HCT116 (cell line): Measurements from ENCODE around the gene CAPN13. TPM values are rescaled to one million over a fixed set of nuclear protein-coding genes. Genes with fewer than 3 reads are reported as not detected.

ENCODE experiments used
- ATAC-seq: fragments of 200-7000 bp; cut with Tn5 transposase; 2 replicates; pipeline ENCODE4 v1.9.1; 2020; ENCODE audit warnings: mild to moderate bottlenecking, moderate library complexity
- BruUV-seq: library from RNA; stranded (reverse); fragments of 400-500 nt; replicated peaks from 2 replicates; lab custom pipeline; 2021; lab: Mats Ljungman, UMichigan
- CTCF ChIA-PET: fragments of 300-600 bp; sonication (Branson Sonifier 250); formaldehyde crosslinking; loops from one replicate; lab custom pipeline; 2021; ENCODE audit warnings: antibody characterized with exemption; lab: Charles Lee
- POLR2A ChIA-PET: fragments of 300-600, 350-600 bp; sonication (Branson Sonifier 250); formaldehyde crosslinking; loops from one replicate; lab custom pipeline; 2021; ENCODE audit warnings: antibody characterized with exemption; lab: Charles Lee
- RAD21 ChIA-PET, 2 experiments: fragments of 300-600 bp; sonication (Branson Sonifier 250); formaldehyde crosslinking; loops; one replicate each; lab custom pipeline; 2023; ENCODE audit warnings: low total read pairs in 2 of 2; ENCODE audit not compliant: uncharacterized antibody in 2 of 2, unreplicated experiment in 2 of 2, low non-redundant PET in 1 of 2; lab: Charles Lee
- DNase-seq: peaks from one replicate; pipeline ENCODE4 v3.0.0-alpha.2; 2010; ENCODE audit warnings: low read depth, low spot score
- H2AFZ ChIP-seq: fragments of 200-600 bp; shearing (Covaris generic), sonication (generic); 2 replicates; pipeline ENCODE4 v1.6.1; 2017; ENCODE audit warnings: low read depth, mixed run types, mixed read lengths, antibody characterized with exemption, low read length; ENCODE audit not compliant: poor library complexity, severe bottlenecking
- H3K27ac ChIP-seq: 2 replicates; pipeline ENCODE4 v1.5.1; 2012; ENCODE audit warnings: low read depth, low read length
- H3K27me3 ChIP-seq: fragments of 200-600 bp; sonication (generic); 2 replicates; pipeline ENCODE4 v1.6.1; 2016; ENCODE audit warnings: mixed run types, low read length, mixed read lengths; ENCODE audit not compliant: insufficient read depth
- H3K36me3 ChIP-seq, 2 experiments: fragments of 200-500 bp in 1 of 2; fragments of 200-600 bp in 1 of 2; sonication (Bioruptor generic) in 1 of 2; sonication (generic) in 1 of 2; 2 replicates each; pipeline versions ENCODE4 v1.5.1 to v1.6.1; 2014 to 2016; ENCODE audit warnings: low read length in 2 of 2, inconsistent platforms in 1 of 2, mixed read lengths in 1 of 2, mixed run types in 1 of 2; ENCODE audit not compliant: insufficient read depth in 2 of 2, control insufficient read depth in 1 of 2
- H3K4me1 ChIP-seq, 2 experiments: fragments of 200-600 bp in 1 of 2; sonication (generic) in 1 of 2; 2 replicates each; pipeline versions ENCODE4 v1.5.1 to v1.6.1; 2012 to 2017; ENCODE audit warnings: low read length in 2 of 2, inconsistent platforms in 1 of 2, mild to moderate bottlenecking in 1 of 2, mixed read lengths in 1 of 2, mixed run types in 1 of 2, moderate library complexity in 1 of 2; ENCODE audit not compliant: insufficient read depth in 2 of 2, control insufficient read depth in 1 of 2
- H3K4me2 ChIP-seq: fragments of 200-600 bp; sonication (generic); 2 replicates; pipeline ENCODE4 v1.6.1; 2017; ENCODE audit warnings: mixed run types, low read length, mixed read lengths
- H3K4me3 ChIP-seq, 2 experiments: fragments of 200-600 bp in 1 of 2; sonication (generic) in 1 of 2; replicated peaks in 1 of 2; 2 replicates each; pipeline ENCODE4 v1.5.1; 2011 to 2016; ENCODE audit warnings: low read length in 2 of 2, control low read depth in 1 of 2, low read depth in 1 of 2, mild to moderate bottlenecking in 1 of 2, mixed read lengths in 1 of 2, mixed run types in 1 of 2
- H3K79me2 ChIP-seq: fragments of 200-600 bp; sonication (generic); 2 replicates; pipeline ENCODE4 v1.6.1; 2017; ENCODE audit warnings: mild to moderate bottlenecking, mixed run types, low read length, moderate library complexity, mixed read lengths; ENCODE audit not compliant: insufficient read depth
- H3K9ac ChIP-seq: fragments of 200-600 bp; sonication (generic); 2 replicates; pipeline ENCODE4 v1.6.1; 2016; ENCODE audit warnings: low read length, mixed read lengths
- H3K9me2 ChIP-seq: fragments of 200-600 bp; sonication (generic), shearing (Covaris generic); 2 replicates; pipeline ENCODE4 v1.6.1; 2017; ENCODE audit warnings: mixed run types, mild to moderate bottlenecking, moderate library complexity; ENCODE audit not compliant: insufficient read depth
- H3K9me3 ChIP-seq, 2 experiments: fragments of 200-500 bp in 1 of 2; fragments of 200-600 bp in 1 of 2; sonication (Bioruptor generic) in 1 of 2; sonication (generic) in 1 of 2; 2 replicates each; pipeline ENCODE4 v1.6.1; 2014 to 2017; ENCODE audit warnings: low read length in 2 of 2, mixed read lengths in 2 of 2, inconsistent platforms in 1 of 2, low read depth in 1 of 2, mild to moderate bottlenecking in 1 of 2, mixed run types in 1 of 2, moderate library complexity in 1 of 2; ENCODE audit not compliant: control insufficient read depth in 1 of 2, insufficient read depth in 1 of 2
- H4K20me1 ChIP-seq: fragments of 200-600 bp; sonication (generic), shearing (Covaris generic); 2 replicates; pipeline ENCODE4 v1.6.1; 2017; ENCODE audit warnings: mixed run types, mild to moderate bottlenecking, moderate library complexity; ENCODE audit not compliant: insufficient read depth
- ATF3 ChIP-seq: IDR thresholded peaks from 2 replicates; pipeline ENCODE4 v1.6.1; 2012
- CBX3 ChIP-seq: IDR thresholded peaks from 2 replicates; pipeline ENCODE4 v1.6.1; 2012; ENCODE audit warnings: low read depth
- CTCF ChIP-seq, 3 experiments: fragments of 200-600 bp in 1 of 3; sonication (generic) in 1 of 3; IDR thresholded peaks in 2 of 3; conservative IDR thresholded peaks in 1 of 3; 2 replicates each; pipeline ENCODE4 v1.5.1; 2012 to 2017; ENCODE audit warnings: low read depth in 2 of 3, low read length in 2 of 3, antibody characterized with exemption in 1 of 3, borderline replicate concordance in 1 of 3, control low read depth in 1 of 3, mild to moderate bottlenecking in 1 of 3, mixed read lengths in 1 of 3, mixed run types in 1 of 3, moderate library complexity in 1 of 3; ENCODE audit not compliant: insufficient read depth in 1 of 3
- EGR1 ChIP-seq: IDR thresholded peaks from 2 replicates; pipeline ENCODE4 v1.6.1; 2012; ENCODE audit warnings: low read depth
- ELF1 ChIP-seq: IDR thresholded peaks from 2 replicates; pipeline ENCODE4 v1.6.1; 2012; ENCODE audit warnings: low read depth, borderline replicate concordance
- EZH2 ChIP-seq: fragments of 200-600 bp; sonication (generic); IDR thresholded peaks from 2 replicates; pipeline ENCODE4 v1.6.1; 2017; ENCODE audit warnings: antibody characterized with exemption, mixed run types
- EZH2phosphoT487 ChIP-seq: fragments of 200-600 bp; IDR thresholded peaks from 2 replicates; pipeline ENCODE4 v1.6.1; 2018; ENCODE audit warnings: antibody characterized with exemption, borderline replicate concordance
- FOSL1 ChIP-seq: IDR thresholded peaks from 2 replicates; pipeline ENCODE4 v1.6.1; 2012; ENCODE audit warnings: low read depth
- JUND ChIP-seq: IDR thresholded peaks from 2 replicates; pipeline ENCODE4 v1.6.1; 2012
- MAX ChIP-seq: IDR thresholded peaks from 2 replicates; pipeline ENCODE4 v1.6.1; 2012
- POLR2A ChIP-seq: IDR thresholded peaks from 2 replicates; pipeline ENCODE4 v1.7.0; 2011; ENCODE audit warnings: borderline replicate concordance; ENCODE audit not compliant: insufficient read depth, insufficient read length; ENCODE audit errors: extremely low read depth
- RAD21 ChIP-seq: IDR thresholded peaks from 2 replicates; pipeline ENCODE4 v1.6.1; 2012; ENCODE audit warnings: low read depth, mild to moderate bottlenecking
- REST ChIP-seq: IDR thresholded peaks from 2 replicates; pipeline ENCODE4 v1.6.1; 2012; ENCODE audit warnings: low read depth
- SIN3A ChIP-seq: IDR thresholded peaks from 2 replicates; pipeline ENCODE4 v1.6.1; 2012; ENCODE audit warnings: low read depth
- SP1 ChIP-seq: IDR thresholded peaks from 2 replicates; pipeline ENCODE4 v1.6.1; 2012; ENCODE audit warnings: low read depth
- SRF ChIP-seq: IDR thresholded peaks from 2 replicates; pipeline ENCODE4 v1.6.1; 2012; ENCODE audit warnings: low read depth
- YY1 ChIP-seq: IDR thresholded peaks from 2 replicates; pipeline ENCODE4 v1.6.1; 2011; ENCODE audit warnings: low read length, low read depth, moderate library complexity, mild to moderate bottlenecking; ENCODE audit not compliant: insufficient replicate concordance; ENCODE audit errors: extremely low read depth
- ZBTB33 ChIP-seq: IDR thresholded peaks from 2 replicates; pipeline ENCODE4 v1.6.1; 2011; ENCODE audit warnings: mild to moderate bottlenecking, low read length, moderate library complexity; ENCODE audit not compliant: insufficient replicate concordance; ENCODE audit errors: extremely low read depth
- ZFX ChIP-seq: fragments of 450-650 bp; IDR thresholded peaks from 2 replicates; pipeline ENCODE4 v1.6.1; 2017
- intact Hi-C: fragments of 100-400 bp; cut with micrococcal nuclease; formaldehyde crosslinking; loops from 2 replicates; pipeline ENCODE4 v1.10.0; 2022
- total RNA-seq: library from RNA; stranded (reverse); gene quantifications from one replicate; pipeline ENCODE4 v1.2.1, GENCODE V29; 2021; ENCODE audit not compliant: unreplicated experiment

CAPN13 gene
- total RNA-seq, 1 experiment from 2014 or later = 0.25 TPM

- POLR2A ChIA-PET = no interaction called here
- RAD21 ChIA-PET = no interaction called here
Measured at GRCh38 chr2:30776831-30777635, 30.2 kb downstream of the CAPN13 start.

More at GRCh38 chr2:30776831-30777635, 30.2 kb downstream of the CAPN13 start:
- DNase-seq = no peak
- Histone ChIP-seq H3K79me2 (no peaks in the 10 kb centered on the region), H3K36me3 (no peaks in the 10 kb centered on the region), H2AFZ (no peak overlapping the region), H3K9me3 (no peaks in the 10 kb centered on the region), H3K9me2 (no peaks in the 10 kb centered on the region), H3K9ac (no peak overlapping the region), H4K20me1 (no peaks in the 10 kb centered on the region; the same call in 1 of the 2 replicates), H3K27ac (no peak overlapping the region), H3K4me2 (no peak overlapping the region), H3K4me3 (no peak overlapping the region), H3K4me1 (no peaks in the 10 kb centered on the region), H3K27me3 (peaks cover 42% of the 10 kb centered on the region)
- no peak for TF ChIP-seq YY1
- no peak for TF ChIP-seq EZH2
- TF ChIP-seq CBX3 = no peak
- no peak for TF ChIP-seq ATF3
- no peak for TF ChIP-seq EZH2phosphoT487
- no peak for TF ChIP-seq SIN3A
- TF ChIP-seq REST = no peak
- TF ChIP-seq SRF = no peak
- no peak for TF ChIP-seq JUND
- TF ChIP-seq EGR1 = no peak
- no peak for TF ChIP-seq MAX
- TF ChIP-seq CTCF (IDR thresholded peaks at IDR 0.05 in 2 of 3, conservative IDR thresholded peaks at IDR 0.05 in 1 of 3; ENCODE audit: borderline replicate concordance in 1 of 3, insufficient read depth in 1 of 3, low read depth in 2 of 3, low read length in 2 of 3) = no peak
- no peak for TF ChIP-seq SP1
- no peak for TF ChIP-seq FOSL1
- no peak for TF ChIP-seq ZBTB33
- TF ChIP-seq POLR2A = no peak
- no peak for TF ChIP-seq RAD21
- no peak for TF ChIP-seq ZFX
- no peak for TF ChIP-seq ELF1
- intact Hi-C loops = no loop called here
- no TSS peak for BruUV-seq
- no peak for ATAC-seq
- CTCF ChIA-PET = no interaction called here
